ENCODE data around the gene FAN1.

FAN1 gene

GRCh38 chr15:30956216-30957124 lies 52.8 kb downstream of the FAN1 start:
- peak; percentile 5 for DNase-seq (ENCODE audit: low read depth)

- no peak for DNase-seq (ENCODE audit: low read depth)
These were observed 54.5 kb downstream of the FAN1 start for GRCh38 chr15:30958219-30958618.

- no peak for DNase-seq (ENCODE audit: low read depth)
These were observed 58.4 kb downstream of the FAN1 start for GRCh38 chr15:30962079-30962478.

GRCh38 chr15:30962659-30963058 lies 58.9 kb downstream of the FAN1 start:
- DNase-seq (ENCODE audit: low read depth) = no peak

- DNase-seq (ENCODE audit: low read depth) = no peak
These were observed 60.0 kb downstream of the FAN1 start for GRCh38 chr15:30963681-30964080.

GRCh38 chr15:30969724-30970123 lies 66.0 kb downstream of the FAN1 start:
- DNase-seq (ENCODE audit: low read depth) = no peak

- DNase-seq (ENCODE audit: low read depth) = no peak
These were observed 69.7 kb downstream of the FAN1 start for GRCh38 chr15:30973379-30973778.

GRCh38 chr15:30974112-30974511 lies 70.4 kb downstream of the FAN1 start:
- no peak for DNase-seq (ENCODE audit: low read depth)

- no peak for DNase-seq (ENCODE audit: low read depth)
These were observed 74.6 kb downstream of the FAN1 start for GRCh38 chr15:30978328-30978727.

- no peak for DNase-seq (ENCODE audit: low read depth)
These were observed 75.7 kb downstream of the FAN1 start for GRCh38 chr15:30979457-30979856.

- DNase-seq (ENCODE audit: low read depth) = no peak
These were observed 80.4 kb downstream of the FAN1 start for GRCh38 chr15:30984118-30984517.

GRCh38 chr15:30984542-30984941 lies 80.8 kb downstream of the FAN1 start:
- no peak for DNase-seq (ENCODE audit: low read depth)

GRCh38 chr15:30985081-30985531 lies 81.4 kb downstream of the FAN1 start:
- DNase-seq (ENCODE audit: low read depth) = peak; percentile 17

- DNase-seq (ENCODE audit: low read depth) = peak; percentile 20
These were observed 86.3 kb downstream of the FAN1 start for GRCh38 chr15:30990036-30990435.

- DNase-seq (ENCODE audit: low read depth) = peak; percentile 25
These were observed 86.9 kb downstream of the FAN1 start for GRCh38 chr15:30990446-30991254.

- DNase-seq (ENCODE audit: low read depth) = peak; percentile 79
These were observed 87.8 kb downstream of the FAN1 start, which contains the start of gene MTMR10 for GRCh38 chr15:30991255-30992235. TSS of gene MTMR10 (minus strand) at chr15:30991628. CDS start at chr15:30991506, 122 bp downstream.

- peak; percentile 13 for DNase-seq (ENCODE audit: low read depth)
These were observed 88.6 kb downstream of the FAN1 start for GRCh38 chr15:30992249-30992864.
